DMS 273 treated with DMSO at 0.1 percent for 48 hours (cell line): ENCODE data around the gene RBP3.

ENCODE experiments used
- DNase-seq: peaks from one replicate; lab custom pipeline; 2025; lab: John Stamatoyannopoulos, UW

The RBP3 gene

DNA sequence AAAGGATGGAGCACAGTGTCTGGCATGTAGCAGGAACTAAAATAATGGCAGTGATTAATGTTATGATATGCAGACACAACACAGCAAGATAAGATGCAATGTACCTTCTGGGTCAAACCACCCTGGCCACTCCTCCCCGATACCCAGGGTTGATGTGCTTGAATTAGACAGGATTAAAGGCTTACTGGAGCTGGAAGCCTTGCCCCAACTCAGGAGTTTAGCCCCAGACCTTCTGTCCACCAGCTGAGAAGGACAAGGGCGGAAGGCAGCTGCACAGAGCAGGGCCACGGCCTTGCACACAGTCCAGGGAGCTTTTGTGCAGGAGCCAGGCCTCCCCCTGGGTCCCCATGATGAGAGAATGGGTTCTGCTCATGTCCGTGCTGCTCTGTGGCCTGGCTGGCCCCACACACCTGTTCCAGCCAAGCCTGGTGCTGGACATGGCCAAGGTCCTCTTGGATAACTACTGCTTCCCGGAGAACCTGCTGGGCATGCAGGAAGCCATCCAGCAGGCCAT, at the start of gene RBP3:
Gene RBP3 (plus strand): TSS at position 226 of the 514 bp plus-strand sequence. CDS start 122 bp downstream, at position 348.
- no peak for DNase-seq

DNA sequence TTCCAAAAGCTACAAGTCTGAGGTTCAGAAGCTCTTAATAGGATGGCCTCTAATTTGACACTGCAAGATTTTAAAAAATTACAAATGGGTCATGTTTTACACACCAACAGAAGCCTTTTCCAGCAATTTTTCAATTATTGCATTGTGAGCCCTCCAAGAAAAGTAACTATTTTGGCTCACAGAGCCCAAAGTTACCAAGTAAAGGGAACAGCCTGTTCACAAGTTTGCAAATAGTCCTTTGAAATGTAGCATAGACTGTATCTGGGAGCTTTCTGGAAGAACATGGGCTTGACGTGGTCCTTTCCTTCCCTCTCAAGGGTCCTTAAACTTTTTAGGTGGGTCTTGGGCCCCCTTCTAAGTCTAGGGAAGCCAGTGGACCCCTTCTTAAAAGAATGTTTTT, 49.4 kb upstream of the RBP3 start:
- no peak for DNase-seq

DNA sequence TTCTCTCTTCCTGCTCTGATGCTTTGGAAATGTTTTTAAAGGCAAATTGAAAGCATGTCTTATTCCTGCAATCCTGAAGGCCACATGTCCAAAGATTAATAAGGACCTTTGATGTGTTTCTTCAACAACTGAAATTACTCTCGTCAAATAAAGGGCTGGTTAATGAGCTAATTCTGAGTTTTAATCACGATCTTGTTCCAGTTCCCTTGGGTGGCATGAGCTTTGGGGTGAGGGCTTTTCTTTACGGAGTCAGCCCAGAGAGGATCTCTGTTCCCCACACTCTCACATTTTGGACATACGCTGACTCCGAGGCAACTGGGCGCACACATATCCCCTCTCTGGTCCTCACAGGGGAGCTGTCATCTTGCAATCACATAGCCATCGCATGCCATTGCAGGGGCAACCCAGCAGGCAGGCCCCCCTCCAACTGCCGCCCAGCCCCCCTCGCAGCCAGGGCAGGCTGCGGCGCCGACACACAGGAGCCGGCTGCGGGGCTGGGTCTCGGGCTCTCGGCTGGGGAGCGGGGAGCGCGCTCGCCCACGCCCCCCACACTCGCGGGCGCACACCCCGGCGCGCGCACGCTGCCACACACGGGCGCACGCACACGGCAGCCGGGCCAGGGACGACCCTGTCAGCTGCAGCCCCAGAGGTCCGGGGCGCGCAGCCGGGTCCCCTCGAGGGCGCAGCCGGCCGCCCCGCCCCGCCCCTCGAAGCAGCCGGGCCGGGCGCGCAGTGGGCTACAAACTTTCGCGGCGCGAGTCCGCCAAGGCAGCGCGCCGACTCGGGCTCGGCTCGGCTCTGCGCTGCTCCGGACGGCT, 48.3 kb upstream of the RBP3 start, which contains the start of gene GDF10:
Gene GDF10 (plus strand): TSS at position 587 of the 818 bp plus-strand sequence. CDS start 455 bp downstream, outside the sequence.
- DNase-seq, result no peak

DNA sequence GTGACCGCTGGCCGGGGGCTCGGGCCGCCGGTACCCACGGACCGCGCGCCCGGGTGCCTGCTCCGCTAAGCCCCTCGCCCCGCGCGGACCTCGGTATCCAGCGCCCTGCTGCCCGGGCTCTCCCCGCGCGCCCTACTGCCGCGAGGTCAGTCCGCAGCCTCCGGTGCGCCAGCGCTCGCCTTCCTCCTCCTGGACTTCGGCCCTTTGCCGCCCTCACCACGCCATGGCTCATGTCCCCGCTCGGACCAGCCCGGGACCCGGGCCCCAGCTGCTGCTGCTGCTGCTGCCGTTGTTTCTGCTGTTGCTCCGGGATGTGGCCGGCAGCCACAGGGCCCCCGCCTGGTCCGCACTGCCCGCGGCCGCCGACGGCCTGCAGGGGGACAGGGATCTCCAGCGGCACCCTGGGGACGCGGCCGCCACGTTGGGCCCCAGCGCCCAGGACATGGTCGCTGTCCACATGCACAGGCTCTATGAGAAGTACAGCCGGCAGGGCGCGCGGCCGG, 47.7 kb upstream of the RBP3 start:
- DNase-seq, result no peak

DNA sequence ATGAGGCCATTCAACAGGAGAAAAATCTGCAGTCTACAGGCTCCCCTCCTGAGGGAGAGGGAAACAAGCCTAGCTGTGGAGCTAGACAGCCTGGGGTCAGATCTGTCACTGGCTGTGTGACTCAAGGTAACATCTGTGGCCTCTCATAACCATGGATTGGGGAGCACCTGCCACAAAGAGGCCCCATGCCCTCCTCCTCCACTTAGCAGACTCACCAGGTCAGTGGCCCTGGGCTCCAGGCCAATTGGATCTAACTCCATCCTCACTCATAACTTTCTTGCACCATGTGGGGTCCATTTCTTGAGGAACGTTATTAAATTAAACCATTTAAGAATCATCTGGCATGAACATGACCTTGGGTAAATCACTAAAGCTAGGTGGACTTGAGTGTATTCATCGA, 46.3 kb upstream of the RBP3 start:
- DNase-seq, result no peak

DNA sequence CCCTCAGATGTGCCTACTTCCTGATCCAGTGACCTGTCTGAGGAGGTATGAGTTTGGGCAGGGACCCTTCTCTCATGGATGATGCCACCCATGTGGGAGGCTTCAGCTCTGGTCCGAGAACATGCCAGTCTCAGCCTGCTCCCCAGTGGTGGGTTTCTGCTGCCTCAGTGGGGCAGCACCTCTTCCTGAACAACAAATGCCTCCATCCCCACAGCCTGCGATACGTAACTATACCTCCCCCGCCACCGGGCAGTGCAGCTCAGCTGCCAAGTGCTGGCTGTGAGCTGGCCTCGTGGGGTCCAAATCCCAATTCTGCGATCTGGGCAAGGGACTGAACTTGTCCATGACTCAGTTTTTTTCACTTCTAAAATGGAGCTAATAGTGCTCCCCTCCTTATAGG, 45.1 kb upstream of the RBP3 start:
- DNase-seq, result no peak

DNA sequence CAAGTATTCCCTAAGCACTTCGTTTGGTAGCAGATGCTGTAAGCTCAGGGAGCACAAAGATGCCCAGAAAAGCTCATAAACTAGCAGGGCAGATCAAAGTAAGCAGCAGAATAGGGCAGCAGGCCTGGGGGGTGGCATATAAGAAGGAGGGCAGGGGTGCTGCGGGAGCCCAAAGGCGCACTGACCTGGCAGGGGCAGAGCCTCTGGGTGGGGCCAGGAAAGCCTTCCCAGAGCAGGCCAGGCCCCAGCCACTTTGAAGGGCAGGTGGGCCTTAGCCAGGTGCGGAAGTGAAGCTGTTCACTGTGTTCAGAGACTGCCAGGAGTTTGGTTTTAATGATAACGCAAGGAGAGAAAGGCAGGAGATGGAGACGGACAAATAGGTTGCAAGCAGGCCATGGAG, 44.3 kb upstream of the RBP3 start:
- no peak for DNase-seq

DNA sequence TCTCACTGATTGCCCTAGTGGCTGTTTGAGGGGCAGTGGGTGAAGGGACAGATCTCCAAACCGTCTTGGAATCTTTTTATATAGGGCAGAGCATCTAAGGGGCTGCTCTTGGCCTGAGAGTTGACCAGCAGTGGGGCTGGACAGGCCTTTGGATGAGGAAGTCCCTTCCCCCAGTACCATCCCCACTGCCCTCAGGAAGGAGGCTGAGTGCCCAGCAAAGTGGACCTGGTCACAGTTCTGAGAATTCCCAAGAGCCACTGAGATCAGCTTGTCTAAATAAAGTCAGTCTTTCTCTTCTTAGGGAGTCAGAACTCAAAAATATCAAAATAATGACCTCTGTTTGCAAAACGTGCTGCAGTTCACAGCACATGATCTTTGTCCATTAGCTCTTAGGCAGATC, 42.6 kb upstream of the RBP3 start:
- DNase-seq, result no peak

DNA sequence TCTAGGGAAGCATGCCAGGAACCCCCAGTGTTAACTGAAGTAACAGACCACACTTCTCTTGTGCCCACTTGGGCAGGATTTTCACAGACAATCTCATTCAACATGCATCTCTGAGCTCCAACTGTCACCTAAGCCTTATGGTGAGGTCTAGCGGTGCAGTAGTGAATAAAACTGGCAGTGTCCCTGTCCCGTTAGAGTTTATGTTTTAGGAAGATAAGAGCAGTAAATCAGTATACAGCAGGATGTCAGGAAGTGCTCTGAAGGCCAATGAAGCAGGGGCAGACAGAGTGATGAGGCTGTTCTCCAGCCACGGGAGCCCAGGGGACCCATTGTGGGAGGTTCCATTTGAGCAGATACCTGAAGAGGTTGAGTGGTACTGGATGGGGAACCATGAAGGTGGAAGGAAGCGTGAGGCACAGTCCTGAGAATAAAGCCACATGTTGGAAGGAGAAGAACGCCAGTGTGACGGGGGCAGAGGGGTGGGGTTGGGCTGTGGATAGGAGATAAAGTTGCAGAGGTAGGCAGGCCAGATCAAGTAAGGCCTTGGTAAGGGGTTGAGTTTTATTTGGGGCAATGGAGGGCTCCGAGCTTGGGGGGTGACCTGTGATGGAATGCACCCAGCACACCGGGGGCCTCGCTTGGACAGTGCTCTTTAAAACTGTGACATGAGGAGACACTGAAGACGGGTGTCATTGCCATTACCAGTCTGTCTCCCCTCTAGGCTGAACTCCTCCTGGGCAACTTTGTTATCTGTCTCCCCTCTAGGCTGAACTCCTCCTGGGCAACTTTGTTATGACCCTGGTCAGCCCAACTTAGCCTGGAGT, 41.6 kb upstream of the RBP3 start:
- no peak for DNase-seq

DNA sequence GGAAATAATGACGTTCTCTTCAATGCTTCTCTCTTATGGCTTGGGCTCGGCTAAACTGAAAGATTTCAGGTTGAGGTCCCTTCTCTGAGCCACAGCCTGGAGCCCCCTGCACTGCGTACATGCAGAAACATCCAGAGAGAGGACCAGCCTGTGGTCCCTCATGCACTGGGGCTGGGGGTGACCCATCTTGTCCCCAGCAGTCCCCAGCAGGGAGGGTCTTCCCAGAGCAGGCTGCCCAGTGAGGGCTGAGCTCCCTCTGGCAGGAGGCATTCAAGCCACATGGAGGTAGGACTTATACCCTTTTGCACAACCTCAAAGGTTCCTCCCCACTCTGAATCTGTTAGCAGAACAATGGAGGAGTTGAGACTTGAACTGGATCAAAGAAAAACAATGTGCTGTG, 40.8 kb upstream of the RBP3 start:
- no peak for DNase-seq

DNA sequence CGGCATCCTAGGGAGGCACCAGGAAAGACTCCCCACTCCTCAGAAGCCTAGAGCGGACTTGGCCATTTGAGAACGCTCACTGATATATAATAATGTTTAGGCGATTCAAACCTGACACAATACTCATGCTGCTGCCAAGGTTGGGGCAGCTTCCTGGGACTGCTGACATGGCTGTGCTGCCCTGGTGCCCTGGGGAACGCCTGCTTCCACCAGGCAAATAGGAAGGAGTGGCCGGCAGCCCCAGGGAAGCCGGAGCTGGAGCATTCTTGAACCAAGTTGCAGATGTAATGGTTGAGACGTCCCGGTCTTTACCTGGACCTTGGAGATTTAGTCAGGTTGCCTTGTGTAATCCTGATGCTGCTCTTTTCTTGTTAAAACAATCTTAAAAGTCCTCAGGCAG, 39.4 kb upstream of the RBP3 start:
- no peak for DNase-seq

DNA sequence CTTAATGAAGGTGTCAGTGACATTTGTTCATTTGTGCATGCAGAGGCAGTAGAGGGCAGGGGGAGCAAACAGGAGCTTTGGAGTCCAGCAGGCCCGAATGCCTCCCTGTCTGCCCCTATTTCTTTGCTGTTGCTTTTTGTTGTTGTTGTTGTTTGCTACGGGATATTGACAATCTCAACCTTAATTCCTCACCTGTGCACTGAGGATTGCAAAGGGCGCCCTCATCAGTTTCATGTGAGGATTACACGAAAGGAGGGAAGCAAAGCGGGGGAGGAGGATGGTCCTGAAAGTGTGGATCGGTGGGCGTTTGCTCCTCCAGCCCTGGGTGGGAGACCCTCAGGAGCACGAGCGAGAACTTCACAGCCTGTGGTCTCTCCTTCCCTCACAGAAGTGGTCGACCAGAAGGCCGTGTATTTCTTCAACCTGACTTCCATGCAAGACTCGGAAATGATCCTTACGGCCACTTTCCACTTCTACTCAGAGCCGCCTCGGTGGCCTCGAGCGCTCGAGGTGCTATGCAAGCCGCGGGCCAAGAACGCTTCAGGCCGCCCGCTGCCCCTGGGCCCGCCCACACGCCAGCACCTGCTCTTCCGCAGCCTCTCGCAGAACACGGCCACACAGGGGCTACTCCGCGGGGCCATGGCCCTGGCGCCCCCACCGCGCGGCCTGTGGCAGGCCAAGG, 38.6 kb upstream of the RBP3 start:
- no peak for DNase-seq

DNA sequence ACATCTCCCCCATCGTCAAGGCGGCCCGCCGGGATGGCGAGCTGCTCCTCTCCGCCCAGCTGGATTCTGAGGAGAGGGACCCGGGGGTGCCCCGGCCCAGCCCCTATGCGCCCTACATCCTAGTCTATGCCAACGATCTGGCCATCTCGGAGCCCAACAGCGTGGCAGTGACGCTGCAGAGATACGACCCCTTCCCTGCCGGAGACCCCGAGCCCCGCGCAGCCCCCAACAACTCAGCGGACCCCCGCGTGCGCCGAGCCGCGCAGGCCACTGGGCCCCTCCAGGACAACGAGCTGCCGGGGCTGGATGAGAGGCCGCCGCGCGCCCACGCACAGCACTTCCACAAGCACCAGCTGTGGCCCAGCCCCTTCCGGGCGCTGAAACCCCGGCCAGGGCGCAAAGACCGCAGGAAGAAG, 38.1 kb upstream of the RBP3 start:
- no peak for DNase-seq

DNA sequence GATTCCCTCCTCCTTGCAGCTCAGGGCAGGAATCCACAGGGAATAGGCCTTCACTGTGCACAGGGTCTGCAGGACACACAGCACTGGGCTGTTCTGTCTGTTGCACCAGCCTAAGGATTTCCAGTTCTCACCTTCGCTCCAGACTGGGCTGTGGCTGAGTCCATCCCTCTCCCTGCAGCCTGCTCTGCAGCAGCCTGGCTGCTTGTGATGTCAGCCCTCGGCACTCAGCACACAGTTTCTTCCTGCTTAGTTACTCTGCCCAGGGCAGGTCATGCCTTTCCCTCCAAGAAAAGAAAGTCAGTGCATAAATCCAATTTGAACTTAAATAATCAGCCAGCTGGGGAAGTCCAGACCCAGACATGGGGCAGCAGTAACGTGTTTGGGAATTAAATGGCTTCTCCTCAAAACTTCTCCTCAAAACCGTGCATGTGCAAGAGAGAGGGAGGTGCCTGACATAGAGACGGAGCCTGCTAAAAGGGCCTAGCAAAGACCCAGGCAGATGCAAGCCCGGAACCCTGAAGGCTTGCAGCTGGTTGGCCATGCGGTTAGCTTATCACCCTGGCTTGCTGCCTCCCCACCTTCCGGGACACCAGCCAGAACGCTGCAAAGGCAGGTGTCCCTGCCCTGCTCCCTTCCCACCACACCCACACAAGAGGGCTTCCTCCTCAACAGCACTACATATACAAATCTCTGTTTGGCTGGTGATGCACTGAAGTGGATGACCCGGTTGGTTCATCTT, 36.8 kb upstream of the RBP3 start:
- no peak for DNase-seq

DNA sequence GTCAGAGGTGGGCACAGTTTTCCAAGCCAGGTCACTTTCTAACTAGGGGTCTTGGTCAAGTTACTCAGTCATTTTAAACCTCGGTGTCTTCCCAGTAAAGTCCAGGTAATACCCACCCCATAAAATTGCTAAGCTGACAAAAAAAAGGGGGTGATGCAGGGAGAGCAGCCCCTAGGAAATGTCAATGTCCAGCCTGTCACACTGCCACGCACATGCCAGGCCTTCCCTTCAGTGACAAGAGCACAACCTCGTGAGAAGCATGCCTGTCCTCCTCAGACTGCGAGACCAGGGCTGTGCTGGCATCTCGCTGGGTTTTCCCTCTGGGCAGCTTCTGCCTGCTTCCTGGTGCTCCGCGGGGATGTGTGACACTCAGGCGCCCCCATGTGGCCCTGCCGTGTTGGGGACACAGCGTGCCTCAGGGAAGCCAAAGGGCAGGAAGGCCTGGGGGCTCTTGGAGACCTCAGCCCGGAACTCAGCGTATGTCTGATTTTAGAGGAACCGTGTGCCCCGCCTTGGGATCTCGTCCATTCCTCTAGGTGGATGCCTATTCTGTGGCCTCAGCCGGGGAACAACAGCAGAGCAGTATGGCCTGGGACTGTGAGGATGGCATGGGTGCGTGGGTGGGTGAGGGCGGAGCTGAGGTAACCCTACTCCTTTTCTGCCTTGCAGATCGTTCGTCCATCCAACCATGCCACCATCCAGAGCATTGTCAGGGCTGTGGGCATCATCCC, 36.1 kb upstream of the RBP3 start:
- DNase-seq, result peak; percentile 6

DNA sequence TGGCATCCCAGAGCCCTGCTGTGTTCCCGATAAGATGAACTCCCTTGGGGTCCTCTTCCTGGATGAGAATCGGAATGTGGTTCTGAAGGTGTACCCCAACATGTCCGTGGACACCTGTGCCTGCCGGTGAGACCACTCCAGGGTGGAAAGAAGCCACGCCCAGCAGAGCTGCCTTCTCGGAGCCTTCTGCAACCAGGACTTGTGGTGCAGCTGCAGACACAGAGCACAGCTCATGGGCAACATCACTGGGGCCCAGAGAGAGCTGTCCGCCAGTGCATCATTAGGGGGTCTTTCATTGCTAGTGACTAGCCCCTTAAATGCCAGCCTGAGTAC, 35.5 kb upstream of the RBP3 start:
- no peak for DNase-seq

DNA sequence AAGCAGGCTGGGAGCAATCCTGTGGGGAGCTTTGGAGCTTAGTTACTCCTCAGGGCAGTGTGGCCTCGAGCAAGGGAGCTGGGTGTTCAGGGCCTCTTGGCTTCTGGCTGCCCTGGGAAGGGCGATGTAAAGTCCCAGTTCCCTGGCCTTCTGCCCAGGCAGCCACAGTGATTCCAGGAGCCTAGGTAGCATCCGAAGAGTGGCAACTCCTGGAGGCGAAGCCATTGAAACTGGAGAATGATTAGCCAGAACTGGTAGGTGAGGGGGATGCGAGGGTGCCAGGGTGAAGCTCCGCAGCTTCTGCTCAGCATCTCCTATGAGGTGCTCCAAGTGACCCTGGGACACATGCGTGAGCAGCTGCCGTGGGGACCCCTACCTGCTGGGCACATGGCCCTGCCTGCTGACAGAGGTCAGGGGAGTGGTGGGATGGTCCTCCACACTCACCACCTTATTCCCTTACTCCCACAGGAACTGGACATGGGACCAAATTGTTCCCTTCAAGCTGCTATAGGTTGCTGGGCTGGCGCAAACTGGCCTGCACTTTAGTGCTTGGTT, 33.7 kb upstream of the RBP3 start:
- no peak for DNase-seq

DNA sequence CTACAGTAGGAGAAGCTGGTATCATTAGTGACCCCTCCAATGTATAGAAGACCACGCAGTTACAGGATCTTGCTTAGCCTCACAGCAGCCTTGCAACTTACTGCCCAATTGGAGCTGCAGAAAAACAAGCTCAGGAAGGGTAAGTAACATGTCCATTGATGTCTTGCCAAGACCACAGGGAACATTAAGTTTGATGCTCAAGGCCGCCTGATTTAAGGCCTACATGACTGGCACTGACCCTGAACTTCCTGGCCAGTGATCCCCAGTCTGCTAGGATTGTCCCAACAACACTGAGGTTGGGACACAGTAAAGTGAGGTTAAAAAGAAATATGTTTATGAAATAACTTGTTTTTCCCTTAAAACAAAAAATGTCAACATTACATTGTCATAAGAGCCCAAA, 32.7 kb upstream of the RBP3 start:
- no peak for DNase-seq

DNA sequence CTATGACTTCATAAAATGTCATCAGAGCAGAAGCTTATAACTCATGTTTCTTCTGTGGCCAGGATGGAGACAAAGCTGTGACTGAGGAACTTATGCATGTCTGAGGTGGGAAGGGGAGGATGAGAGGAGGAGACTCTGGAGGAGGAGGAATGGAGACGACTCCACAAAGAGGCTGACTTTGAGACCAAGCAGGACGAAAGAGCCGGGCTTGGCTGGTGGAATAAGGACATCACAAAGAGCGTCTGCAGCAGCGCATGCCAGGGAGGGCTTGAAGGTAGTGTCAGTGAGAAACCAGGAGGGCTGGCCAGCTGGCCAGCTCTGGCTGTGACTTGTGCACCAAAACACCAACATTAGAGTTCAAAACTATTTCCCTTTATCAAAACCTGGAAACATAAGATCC, 32.0 kb upstream of the RBP3 start:
- no peak for DNase-seq

DNA sequence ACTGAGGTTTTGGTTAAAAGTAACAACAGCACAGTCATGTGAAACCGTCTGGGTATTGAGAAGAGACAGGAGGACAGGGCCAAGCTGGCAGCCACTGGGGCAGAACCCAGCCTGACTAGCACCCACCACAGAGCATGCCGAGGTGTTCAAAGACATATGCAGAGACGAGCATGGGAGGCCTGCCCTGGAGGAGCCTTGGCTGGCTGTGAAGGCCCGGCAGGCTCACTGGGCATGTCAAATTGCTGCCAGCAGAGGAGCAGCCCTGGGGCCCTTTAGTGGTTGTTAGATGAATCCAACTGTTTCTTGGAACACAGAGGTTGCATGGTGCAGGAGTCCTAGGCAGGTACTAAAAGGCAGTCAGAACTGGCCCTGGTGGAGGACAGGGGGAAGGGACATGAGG, 30.9 kb upstream of the RBP3 start:
- DNase-seq, result no peak

DNA sequence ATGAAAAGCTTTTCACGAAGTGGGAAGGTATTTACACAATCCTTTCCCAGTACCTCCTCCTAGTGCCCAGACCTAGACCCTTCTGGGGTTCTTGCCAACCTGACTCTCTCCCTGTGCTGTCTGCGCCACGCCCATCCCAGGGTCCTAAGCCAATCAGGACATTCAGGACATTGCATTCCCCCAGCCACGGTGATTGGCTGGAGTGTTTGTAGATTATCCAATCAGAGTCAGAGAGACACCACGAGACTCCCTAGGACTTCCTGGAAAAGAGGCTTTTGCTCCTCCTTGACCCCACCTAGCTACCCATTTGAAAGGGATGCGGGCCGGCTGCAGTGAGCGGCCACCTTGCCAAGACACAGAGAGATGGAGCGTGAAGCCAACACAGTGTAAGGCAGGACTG, 29.5 kb upstream of the RBP3 start:
- DNase-seq, result no peak
